ENCODE data around the gene TEKT3.

TEKT3 gene

DNA sequence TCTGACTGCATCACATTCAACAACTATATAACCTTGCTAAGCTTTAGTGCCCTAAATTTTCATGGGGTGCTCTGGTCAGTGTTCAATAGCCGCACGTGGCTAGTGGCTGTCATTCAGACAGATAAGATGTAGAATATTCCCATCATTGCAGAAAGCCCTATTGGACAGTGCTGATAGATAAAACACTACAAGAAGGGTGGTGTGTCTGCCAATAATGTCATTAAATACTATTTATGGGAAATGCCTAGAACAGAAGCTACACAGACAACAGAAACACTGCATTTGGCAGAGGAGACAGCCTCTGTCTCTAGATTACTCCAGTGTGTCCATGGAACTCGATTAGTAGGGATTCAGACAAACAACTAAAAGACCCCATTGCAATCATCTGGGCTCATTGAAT is 47.8 kb downstream of the TEKT3 start:
- FAIRE-seq: no peak
- no peak for DNase-seq (ENCODE audit: low spot score)

- peak; percentile 48 for DNase-seq (ENCODE audit: low spot score)
- FAIRE-seq: no peak
Measured at GRCh38 chr17:15291674-15292361, 49.6 kb downstream of the TEKT3 start.

- FAIRE-seq (no peak), DNase-seq (ENCODE audit: low spot score) (no peak)
Measured at GRCh38 chr17:15290605-15291004, 50.8 kb downstream of the TEKT3 start.

GRCh38 chr17:15289285-15290183 is 51.9 kb downstream of the TEKT3 start:
- DNase-seq (ENCODE audit: low spot score) (no peak), FAIRE-seq (no peak)

DNA sequence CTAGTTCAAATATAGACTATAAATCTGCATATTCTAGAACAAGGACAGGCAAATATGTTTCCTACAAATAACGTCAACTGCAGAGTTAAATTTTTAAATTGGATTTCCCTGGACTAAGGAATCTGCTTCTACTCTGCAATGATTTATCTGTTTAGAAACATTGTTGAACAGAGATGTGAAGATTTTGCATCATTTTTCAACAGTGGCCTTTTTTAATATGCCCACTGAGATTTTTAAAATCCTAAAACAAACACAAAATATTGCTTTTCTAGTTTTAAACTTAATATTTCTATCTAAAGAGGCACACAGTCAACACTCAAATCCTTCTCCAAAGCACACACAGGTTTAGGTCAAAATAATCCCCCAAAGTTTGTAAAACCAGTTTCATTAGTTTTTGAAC is 52.5 kb downstream of the TEKT3 start:
- FAIRE-seq: no peak
- no peak for DNase-seq (ENCODE audit: low spot score)

GRCh38 chr17:15287538-15288267 is 53.7 kb downstream of the TEKT3 start:
- FAIRE-seq: no peak
- no peak for DNase-seq (ENCODE audit: low spot score)

GRCh38 chr17:15285466-15285865 is 55.9 kb downstream of the TEKT3 start:
- FAIRE-seq (no peak), DNase-seq (ENCODE audit: low spot score) (no peak)

GRCh38 chr17:15284537-15284936 is 56.9 kb downstream of the TEKT3 start:
- DNase-seq (ENCODE audit: low spot score) (no peak), FAIRE-seq (no peak)

DNA sequence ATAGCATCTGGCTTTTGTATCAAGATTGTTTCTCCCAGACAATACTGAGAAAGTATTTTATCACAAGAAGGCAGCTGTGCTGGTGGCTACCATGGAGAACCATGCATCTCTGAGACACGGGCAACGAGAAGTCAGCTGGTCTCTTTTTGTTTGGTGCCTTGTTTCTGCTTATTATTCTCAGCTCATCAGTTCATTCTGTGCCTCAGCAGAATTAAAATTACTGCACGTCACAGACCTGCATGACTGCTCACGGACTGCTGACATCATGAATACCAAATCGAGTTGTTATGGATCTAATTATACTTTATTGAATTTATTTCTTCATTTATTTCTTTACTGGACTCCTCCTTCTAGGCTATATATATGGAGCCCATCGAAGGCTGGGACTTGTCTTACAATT is 57.3 kb downstream of the TEKT3 start:
- no peak for FAIRE-seq

DNA sequence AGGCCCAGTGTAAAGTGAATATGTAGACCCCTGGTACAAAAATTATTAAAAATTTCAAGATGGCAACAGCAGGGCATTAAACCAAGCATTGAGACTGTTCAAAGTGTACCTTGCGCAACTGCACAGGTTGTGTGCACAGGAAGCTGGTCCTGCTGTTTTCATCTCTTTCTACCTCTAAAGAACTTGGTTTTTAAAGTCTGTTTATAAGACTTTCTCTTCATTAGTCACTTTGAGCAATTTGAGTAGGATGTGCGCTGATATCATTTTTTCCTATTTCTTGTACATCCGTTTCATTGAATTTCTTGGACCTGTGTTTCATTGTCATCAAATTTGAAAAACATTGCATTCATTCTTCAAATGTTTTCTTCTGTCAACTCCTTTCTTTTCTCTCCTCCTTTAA is 59.5 kb downstream of the TEKT3 start:
- DNase-seq (ENCODE audit: low spot score): no peak
- no peak for FAIRE-seq

More for the DNA sequence above, 57.3 kb downstream of the TEKT3 start:
- DNase-seq (ENCODE audit: low spot score): no peak

- FAIRE-seq (no peak), DNase-seq (ENCODE audit: low spot score) (peak; percentile 51)
Measured at GRCh38 chr17:15278924-15279477, 62.4 kb downstream of the TEKT3 start.

GRCh38 chr17:15278380-15278779 is 63.0 kb downstream of the TEKT3 start:
- FAIRE-seq (no peak), DNase-seq (ENCODE audit: low spot score) (no peak)

GRCh38 chr17:15274017-15274416 is 67.4 kb downstream of the TEKT3 start:
- FAIRE-seq: no peak
- DNase-seq (ENCODE audit: low spot score): no peak

GRCh38 chr17:15273141-15273793 is 68.1 kb downstream of the TEKT3 start:
- FAIRE-seq (no peak), DNase-seq (ENCODE audit: low spot score) (peak; percentile 57)

GRCh38 chr17:15271741-15272140 is 69.7 kb downstream of the TEKT3 start:
- DNase-seq (ENCODE audit: low spot score): no peak
- FAIRE-seq: no peak

DNA sequence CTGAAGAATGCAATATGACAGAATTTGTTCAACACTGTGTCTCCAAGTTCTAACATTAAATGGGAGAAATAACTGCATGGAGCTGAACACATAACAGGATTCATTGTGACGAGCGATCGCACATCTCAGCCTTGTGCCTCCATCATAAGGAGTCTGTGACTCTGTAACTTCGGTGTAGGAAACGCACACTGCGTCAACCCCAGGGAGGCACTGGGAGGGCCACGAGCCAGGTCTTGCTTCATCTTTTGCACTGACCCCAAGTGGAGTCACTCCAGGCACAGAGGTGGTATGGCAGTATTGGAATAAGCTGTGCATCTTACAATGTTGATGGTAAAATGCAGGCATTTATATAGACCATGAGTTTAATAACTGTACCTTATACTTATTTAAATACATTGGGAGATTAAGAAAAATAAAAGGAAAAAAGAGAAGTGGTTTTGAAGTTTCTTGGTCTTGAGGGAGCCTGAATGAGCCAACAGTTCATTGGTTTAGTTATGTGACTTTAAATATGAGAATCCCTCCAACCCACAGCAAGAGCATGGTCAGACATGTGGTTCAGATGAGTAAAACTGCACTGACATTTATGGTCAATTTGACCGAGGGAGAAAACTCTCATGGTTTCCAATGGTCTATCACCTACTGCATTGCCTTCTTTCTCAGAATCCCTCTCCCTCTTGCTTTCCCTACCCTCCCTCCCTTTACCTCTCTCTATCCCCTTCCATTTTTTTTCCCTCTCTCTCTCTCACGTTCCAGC is 70.6 kb downstream of the TEKT3 start:
- DNase-seq (ENCODE audit: low spot score): no peak
- no peak for FAIRE-seq

DNA sequence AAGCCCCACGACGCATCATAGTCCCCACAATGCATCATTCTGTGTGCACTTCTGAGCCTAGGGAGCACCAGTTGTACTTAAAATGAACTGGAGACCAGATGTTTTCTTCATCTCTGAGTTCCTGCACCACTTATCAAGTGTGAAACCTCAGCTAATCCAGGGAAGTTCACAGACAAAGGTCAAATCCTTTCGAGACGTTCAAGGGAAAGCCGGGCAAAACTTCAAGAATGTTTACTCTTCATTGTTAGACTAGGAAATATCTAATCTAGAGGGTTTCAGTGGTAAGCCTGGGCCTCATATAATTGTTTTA is 71.7 kb downstream of the TEKT3 start:
- FAIRE-seq (no peak), DNase-seq (ENCODE audit: low spot score) (no peak)

DNA sequence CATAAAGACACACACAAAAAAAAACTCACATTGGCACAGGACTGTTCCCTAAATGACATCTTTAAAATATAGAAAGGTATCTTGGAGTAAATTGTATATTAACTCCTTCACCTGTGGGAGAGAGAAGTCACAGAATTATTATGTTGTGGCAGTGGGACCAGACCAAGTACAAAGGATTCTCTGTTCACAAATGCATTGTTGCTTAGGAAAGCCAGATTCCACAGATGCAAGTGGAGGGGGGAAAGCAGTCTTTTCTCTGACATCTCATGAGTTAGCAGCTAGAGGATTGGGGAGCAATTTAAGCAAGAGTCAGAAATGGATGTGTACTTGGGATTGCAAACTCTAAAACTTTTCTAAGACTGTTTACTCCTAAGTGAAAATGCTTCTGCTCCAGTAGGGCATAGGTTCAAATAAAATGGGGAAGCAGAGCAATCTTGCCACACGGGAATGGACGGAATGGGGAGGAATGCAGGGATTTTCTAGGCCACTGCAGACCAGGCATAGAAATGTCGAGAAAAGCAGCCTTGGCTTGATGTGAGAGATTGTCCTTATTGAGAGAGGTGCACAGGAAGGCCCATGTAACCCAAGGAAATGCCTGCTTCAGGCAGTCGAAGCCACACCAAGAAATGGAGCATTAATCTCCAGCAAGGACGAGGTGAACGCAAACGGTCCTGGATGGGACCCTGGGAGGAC is 72.2 kb downstream of the TEKT3 start:
- DNase-seq (ENCODE audit: low spot score): no peak
- FAIRE-seq: no peak

- DNase-seq (ENCODE audit: low spot score) (no peak), FAIRE-seq (no peak)
Measured at GRCh38 chr17:15268461-15268860, 72.9 kb downstream of the TEKT3 start.

GRCh38 chr17:15267996-15268395 is 73.4 kb downstream of the TEKT3 start:
- FAIRE-seq (no peak), DNase-seq (ENCODE audit: low spot score) (no peak)

Data from urothelium cell line (cell line).